ENCODE results near the gene SDSL. TPM values are rescaled to one million over a fixed set of nuclear protein-coding genes. Genes with fewer than 3 reads are reported as not detected.

The SDSL gene
- total RNA-seq, 2 donors from 2014 or later: 2.9 TPM; not detected in 1

- H3K36me3 Mint-ChIP-seq: no peaks in the 10 kb centered on the region
- H3K27ac Mint-ChIP-seq: no peak overlapping the region
- ATAC-seq: no peak
- H3K9me3 Mint-ChIP-seq: no peaks in the 10 kb centered on the region
- no peak for DNase-seq (ENCODE audit: low spot score in 2 of 2)
Observed at GRCh38 chr12:113456199-113456598, 34.0 kb downstream of the SDSL start.

DNA sequence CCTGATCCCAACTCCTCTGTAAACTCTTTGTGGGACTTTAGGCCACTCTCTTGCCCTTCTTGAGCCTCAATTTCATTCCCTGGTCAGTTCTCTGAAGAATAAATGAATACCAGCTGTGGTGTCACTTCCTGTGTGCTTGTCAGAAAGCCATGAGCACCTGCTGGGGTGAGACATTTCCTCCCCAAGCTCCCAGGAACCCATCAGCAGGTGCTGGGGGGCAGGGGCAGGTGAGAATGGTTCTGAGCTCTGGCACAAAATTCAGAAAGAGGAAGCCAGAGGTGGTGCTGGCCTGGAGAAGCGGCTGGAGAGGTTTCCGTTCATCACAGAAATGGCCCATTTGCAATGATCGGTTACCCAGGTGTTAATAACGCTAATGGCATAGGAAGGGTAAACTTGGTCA, 34.6 kb downstream of the SDSL start:
- H3K27ac Mint-ChIP-seq: no peak overlapping the region
- DNase-seq (ENCODE audit: low spot score in 2 of 2): no peak
- no peaks in the 10 kb centered on the region for H3K9me3 Mint-ChIP-seq
- no peaks in the 10 kb centered on the region for H3K36me3 Mint-ChIP-seq
- ATAC-seq: no peak

DNA sequence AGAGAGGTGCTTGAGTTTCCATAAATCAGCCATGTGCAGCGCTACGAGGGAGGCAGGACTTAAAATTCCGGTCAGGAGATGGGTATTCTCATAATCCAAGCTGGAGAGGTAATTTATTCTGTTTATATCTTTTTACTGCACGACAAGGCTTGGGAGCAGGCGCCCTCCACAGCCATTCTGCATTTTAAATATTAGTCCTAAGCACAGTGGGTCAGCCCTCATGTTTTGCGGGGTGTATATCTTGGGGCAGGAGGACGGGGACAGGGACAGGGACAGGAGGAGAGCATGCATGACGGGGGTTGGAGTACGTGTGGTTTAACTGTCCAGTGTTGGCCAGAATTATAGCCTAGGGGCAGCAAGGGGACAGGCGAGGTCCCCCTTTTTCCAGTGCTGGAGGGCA, 35.0 kb downstream of the SDSL start:
- Mint-ChIP-seq H3K9me3 (no peaks in the 10 kb centered on the region), H3K36me3 (no peaks in the 10 kb centered on the region), H3K27ac (peak overlapping the region in 1 of 2 donors; percentile 55)
- ATAC-seq (no peak), DNase-seq (ENCODE audit: low spot score in 2 of 2) (no peak)

- no peak for ATAC-seq
Observed at GRCh38 chr12:113457710-113458109, 35.5 kb downstream of the SDSL start.

GRCh38 chr12:113459981-113460380, 37.8 kb downstream of the SDSL start:
- H3K36me3 Mint-ChIP-seq: peaks cover 6 to 7% of the 10 kb centered on the region in 2 donors
- DNase-seq (ENCODE audit: low spot score in 2 of 2): no peak
- ATAC-seq: no peak
- H3K9me3 Mint-ChIP-seq: no peaks in the 10 kb centered on the region
- no peak overlapping the region for H3K27ac Mint-ChIP-seq

More at GRCh38 chr12:113457710-113458109, 35.5 kb downstream of the SDSL start:
- peak overlapping the region in 1 of 2 donors; percentile 55 for H3K27ac Mint-ChIP-seq
- DNase-seq (ENCODE audit: low spot score in 2 of 2): no peak
- no peaks in the 10 kb centered on the region for H3K36me3 Mint-ChIP-seq
- H3K9me3 Mint-ChIP-seq: no peaks in the 10 kb centered on the region

GRCh38 chr12:113461666-113462065, 39.5 kb downstream of the SDSL start:
- Mint-ChIP-seq H3K36me3 (peaks cover 6 to 7% of the 10 kb centered on the region in 2 donors), H3K9me3 (no peaks in the 10 kb centered on the region), H3K27ac (no peak overlapping the region)
- ATAC-seq: peak in 1 of 2 donors; percentile 44
- no peak for DNase-seq (ENCODE audit: low spot score in 2 of 2)

- H3K27ac Mint-ChIP-seq: peak overlapping the region in 1 of 2 donors; percentile 36
- ATAC-seq: peak; percentile 73 to 82
Observed at GRCh38 chr12:113462117-113462774, 40.1 kb downstream of the SDSL start.

DNA sequence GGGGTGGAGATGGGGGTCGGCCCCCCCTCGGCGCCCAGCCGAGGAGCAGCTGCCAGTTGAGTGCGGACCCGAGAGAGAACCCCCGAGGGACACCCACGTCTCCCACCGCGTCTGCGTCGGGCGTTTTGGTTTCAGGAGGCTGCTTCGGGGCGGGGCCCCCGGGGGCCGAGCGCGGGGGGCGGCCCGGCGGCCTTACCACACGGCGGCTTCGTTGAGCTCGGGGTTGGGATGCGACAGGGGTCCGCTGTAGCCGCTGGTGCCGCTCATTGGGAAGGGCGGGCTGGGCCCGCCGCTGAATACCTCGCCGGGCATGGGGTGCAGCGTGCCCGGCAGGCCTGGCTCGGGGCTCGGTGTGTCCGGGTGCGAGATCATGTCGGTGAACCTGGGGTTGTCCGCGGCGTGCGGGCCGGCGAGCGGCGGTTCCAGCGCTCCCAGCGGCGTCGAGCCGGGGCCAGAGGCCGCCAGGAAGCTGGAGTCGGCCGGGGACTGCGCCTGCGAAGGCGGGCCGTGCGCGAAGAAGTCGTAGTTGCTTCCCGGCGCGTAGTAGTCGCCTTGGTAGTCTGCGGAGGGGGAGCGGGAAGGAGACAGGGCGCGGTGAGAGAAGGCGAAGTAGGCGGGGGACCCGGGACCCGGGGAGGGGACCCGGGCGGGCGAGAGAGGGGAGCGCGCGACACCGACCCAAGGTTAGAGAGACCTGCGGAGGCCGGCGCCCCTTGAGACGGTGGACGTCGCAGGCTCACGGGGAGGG, 41.0 kb downstream of the SDSL start:
- ATAC-seq: no peak
- Mint-ChIP-seq H3K36me3 (peaks cover 6 to 7% of the 10 kb centered on the region in 2 donors), H3K9me3 (no peaks in the 10 kb centered on the region), H3K27ac (no peak overlapping the region)
- DNase-seq (ENCODE audit: low spot score in 2 of 2): no peak

More at GRCh38 chr12:113462117-113462774, 40.1 kb downstream of the SDSL start:
- H3K36me3 Mint-ChIP-seq: peaks cover 6 to 7% of the 10 kb centered on the region in 2 donors
- H3K9me3 Mint-ChIP-seq: no peaks in the 10 kb centered on the region
- peak; percentile 66 to 84 for DNase-seq (ENCODE audit: low spot score in 2 of 2)

GRCh38 chr12:113463746-113464451, 41.7 kb downstream of the SDSL start:
- no peak overlapping the region for H3K27ac Mint-ChIP-seq
- H3K9me3 Mint-ChIP-seq: no peaks in the 10 kb centered on the region
- ATAC-seq: no peak
- DNase-seq (ENCODE audit: low spot score in 2 of 2): no peak
- H3K36me3 Mint-ChIP-seq: peaks cover 6 to 7% of the 10 kb centered on the region in 2 donors

GRCh38 chr12:113464452-113464775, 42.2 kb downstream of the SDSL start:
- Mint-ChIP-seq H3K36me3 (peaks cover 6 to 7% of the 10 kb centered on the region in 2 donors), H3K27ac (no peak overlapping the region)
- no peak for ATAC-seq

DNA sequence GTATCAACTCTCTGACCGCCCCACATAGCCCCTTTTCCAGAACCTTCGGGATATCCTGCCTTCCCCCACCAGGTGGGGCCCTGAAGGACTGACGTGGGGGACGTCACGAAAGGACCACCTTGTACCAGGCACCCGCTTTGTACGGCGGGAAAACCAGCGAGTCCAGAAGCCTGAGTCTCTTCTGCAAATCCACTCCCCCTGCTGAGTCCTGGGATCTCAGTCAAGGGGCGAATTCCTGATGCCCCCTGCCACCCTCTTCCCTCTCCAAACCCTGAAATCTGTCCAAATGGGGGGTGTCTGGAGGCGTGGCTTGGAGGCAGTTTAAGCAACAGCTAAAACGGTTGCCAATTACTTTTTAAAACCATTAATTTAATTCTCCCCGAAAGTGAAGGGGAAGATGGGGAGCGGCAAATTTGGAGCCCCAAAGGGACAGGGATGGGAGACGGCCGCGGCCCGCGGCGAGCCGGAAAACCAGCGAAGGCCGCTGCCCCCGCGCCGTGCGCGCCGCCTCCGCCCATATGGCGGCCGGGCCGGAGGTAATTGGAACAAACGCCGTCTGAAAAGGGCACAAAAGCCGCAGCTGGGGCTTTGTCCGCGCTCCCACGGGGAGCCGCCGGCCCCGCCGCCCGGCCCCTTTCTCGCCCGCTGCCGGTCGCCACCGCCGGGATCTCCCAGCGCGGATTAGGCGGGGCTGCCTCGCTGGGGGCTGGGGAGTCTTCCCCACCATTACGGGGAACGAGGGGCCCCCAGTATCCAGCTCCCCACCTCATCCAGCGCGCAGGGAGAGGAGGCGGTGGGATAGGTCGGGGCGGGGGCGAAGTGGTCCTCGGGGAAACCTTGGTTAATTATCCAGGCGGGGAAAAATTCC, 42.9 kb downstream of the SDSL start:
- no peak for ATAC-seq
- Mint-ChIP-seq H3K9me3 (no peaks in the 10 kb centered on the region), H3K27ac (no peak overlapping the region), H3K36me3 (peaks cover 6 to 7% of the 10 kb centered on the region in 2 donors)
- no peak for DNase-seq (ENCODE audit: low spot score in 2 of 2)

More at GRCh38 chr12:113464452-113464775, 42.2 kb downstream of the SDSL start:
- H3K9me3 Mint-ChIP-seq: no peaks in the 10 kb centered on the region
- no peak for DNase-seq (ENCODE audit: low spot score in 2 of 2)

- no peaks in the 10 kb centered on the region for H3K9me3 Mint-ChIP-seq
- H3K27ac Mint-ChIP-seq: no peak overlapping the region
- H3K36me3 Mint-ChIP-seq: peaks cover 6 to 7% of the 10 kb centered on the region in 2 donors
- ATAC-seq (no peak), DNase-seq (ENCODE audit: low spot score in 2 of 2) (no peak)
Observed at GRCh38 chr12:113465808-113466453, 43.8 kb downstream of the SDSL start.

DNA sequence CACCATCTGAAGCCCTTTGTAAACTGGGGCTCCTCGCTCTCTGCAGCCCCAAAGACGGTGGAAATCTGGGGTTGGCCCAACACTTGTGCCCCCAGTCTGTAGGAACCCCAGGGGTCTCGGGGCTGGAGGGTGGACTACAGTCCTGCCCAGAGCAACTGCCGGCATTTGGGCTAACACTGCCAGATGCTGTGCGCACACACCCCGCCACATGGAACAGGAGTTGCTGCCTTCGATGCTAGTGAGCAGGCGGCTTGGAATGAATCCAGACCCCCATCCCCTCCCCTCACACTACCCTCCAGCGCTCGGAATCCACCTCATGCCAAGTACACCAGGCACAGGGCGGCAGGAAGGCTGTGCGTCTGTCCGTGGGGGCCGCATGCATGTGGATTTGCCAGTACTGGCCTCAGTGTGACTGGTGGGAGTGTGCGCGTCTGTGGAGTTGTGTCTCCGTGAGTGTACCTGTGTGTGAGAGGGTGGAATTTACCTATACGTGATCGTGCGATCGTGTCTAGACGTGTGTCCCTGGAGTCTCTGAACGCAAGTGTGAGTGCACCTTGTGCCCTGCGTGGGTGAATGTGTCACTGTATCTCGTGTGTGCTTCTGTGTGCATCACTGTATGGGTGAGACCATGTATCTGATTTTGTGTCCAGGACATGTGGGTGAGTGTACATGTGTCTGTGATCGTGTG, 44.4 kb downstream of the SDSL start:
- DNase-seq (ENCODE audit: low spot score in 2 of 2) (no peak), ATAC-seq (no peak)
- no peak overlapping the region for H3K27ac Mint-ChIP-seq
- H3K9me3 Mint-ChIP-seq: no peaks in the 10 kb centered on the region
- H3K36me3 Mint-ChIP-seq: peaks cover 6 to 7% of the 10 kb centered on the region in 2 donors

DNA sequence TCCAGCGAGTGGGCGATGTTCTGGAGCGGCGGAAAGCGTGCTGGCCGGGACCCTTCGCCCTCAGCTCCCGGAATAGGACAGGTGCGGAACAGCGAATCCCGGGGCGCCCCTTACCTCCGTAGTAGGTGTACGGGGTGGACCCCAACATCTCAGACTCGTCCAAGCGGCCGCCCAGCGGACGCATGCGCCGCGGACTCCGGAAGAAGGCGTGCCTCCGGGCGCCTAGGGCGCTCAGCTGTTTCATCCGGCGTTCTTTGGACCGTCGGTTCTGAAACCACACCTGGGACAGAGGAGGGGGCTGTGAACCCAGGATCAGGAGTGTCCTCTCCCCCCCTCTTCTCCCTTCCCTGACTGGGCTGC, 44.9 kb downstream of the SDSL start:
- ATAC-seq (no peak), DNase-seq (ENCODE audit: low spot score in 2 of 2) (no peak)
- Mint-ChIP-seq H3K27ac (no peak overlapping the region), H3K9me3 (no peaks in the 10 kb centered on the region), H3K36me3 (peaks cover 6 to 7% of the 10 kb centered on the region in 2 donors)

- ATAC-seq: no peak
- Mint-ChIP-seq H3K27ac (no peak overlapping the region), H3K36me3 (peaks cover 6 to 7% of the 10 kb centered on the region in 2 donors), H3K9me3 (no peaks in the 10 kb centered on the region)
- DNase-seq (ENCODE audit: low spot score in 2 of 2): no peak
Observed at GRCh38 chr12:113467502-113468364, 45.6 kb downstream of the SDSL start.

Measured in activated naive CD4-positive, alpha-beta T cell treated with anti-CD3 and anti-CD28 coated beads, Interleukin-2, amount 50 U/mL, for 72 hours (primary cell).